ENCODE data around the gene SPATA3. TPM values are rescaled to one million over a fixed set of nuclear protein-coding genes. Genes with fewer than 3 reads are reported as not detected.
A peak's percentile ranks its signal among the peaks of the same experiment; 100 is the strongest.
"Not testable (repeated sequence)": the region's sequence is repeated elsewhere in the genome, so short reads cannot be mapped to it uniquely, and the experiment has no call there.

Gene SPATA3
- total RNA-seq, 1 experiment from 2014 or later = not detected

DNA sequence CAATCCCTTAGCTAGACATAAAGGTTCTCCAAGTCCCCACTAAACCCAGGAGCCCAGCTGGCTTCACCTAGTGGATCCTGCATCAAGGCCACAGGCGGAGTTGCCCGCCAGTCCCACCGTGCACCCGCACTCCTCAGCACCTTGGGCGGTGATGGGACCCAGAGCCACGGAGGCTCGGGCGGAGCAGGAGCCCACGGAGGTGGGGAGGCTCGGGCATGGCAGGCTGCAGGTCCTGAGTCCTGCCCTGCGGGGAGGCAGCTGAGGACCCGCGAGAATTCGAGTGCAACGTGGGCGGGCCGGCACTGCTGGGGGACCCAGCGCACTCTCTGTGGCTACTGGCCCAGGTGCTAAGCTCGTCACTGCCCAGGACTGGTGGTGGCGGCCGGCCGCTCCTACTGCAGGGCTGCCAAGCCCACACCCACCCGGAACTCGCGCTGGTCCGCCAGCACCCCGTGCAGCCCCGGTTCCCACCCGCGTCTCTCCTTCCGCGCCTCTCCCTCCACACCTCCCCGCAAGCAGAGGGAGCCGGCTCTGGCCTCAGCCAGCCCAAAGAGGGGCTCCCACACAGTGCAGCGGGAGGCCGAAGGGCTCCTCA lies 31.7 kb upstream of the SPATA3 start:
- no peak for DNase-seq (ENCODE audit: low read depth)
- in situ Hi-C loops (cut with HindIII; ENCODE audit: low pct_unique_long_range_greater_than_20kb, low sequenced_read_pairs) = no loop called here

DNA sequence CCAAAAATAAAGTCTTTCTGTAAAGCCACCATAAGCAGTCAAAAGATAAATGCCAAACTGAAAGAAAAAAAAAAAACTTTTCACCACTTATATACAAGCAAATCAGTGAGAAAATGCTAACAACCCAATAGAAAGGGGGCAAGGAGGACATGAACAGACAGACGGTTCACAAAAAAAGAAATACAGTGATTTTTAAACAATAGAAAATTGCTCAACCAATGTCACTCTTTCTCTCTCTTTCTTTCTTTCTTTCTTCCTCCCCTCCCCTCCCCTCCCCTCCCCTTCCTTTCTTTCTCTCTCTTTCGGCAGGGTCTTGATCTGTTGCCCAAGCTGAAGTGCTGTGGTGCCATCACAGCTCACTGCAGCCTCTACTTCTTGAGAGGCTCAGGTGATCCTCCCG lies 28.8 kb upstream of the SPATA3 start:
- DNase-seq (ENCODE audit: low read depth) = no peak
- in situ Hi-C loops (cut with HindIII; ENCODE audit: low pct_unique_long_range_greater_than_20kb, low sequenced_read_pairs) = no loop called here

DNA sequence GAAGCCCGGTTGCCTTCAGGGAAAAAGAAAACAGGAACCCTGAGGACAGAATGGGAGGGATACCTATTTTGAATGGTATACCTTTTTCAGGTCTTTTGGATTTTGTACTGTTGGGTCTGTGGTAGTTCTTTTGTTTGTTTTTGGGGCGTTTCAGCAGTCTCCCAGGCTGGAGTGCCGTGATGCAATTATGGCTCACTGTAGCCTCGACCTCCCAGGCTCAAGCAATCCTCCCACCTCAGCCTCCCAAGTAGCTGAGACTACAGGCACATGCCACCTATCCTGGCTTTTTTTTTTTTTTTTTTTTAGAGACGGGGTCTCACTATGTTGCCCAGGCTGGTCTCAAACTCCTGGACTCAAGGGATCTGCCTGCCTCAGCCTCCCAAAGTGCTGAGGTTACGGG lies 27.6 kb upstream of the SPATA3 start:
- DNase-seq (ENCODE audit: low read depth); in situ Hi-C loops (cut with HindIII; ENCODE audit: low pct_unique_long_range_greater_than_20kb, low sequenced_read_pairs): not testable (repeated sequence)

DNA sequence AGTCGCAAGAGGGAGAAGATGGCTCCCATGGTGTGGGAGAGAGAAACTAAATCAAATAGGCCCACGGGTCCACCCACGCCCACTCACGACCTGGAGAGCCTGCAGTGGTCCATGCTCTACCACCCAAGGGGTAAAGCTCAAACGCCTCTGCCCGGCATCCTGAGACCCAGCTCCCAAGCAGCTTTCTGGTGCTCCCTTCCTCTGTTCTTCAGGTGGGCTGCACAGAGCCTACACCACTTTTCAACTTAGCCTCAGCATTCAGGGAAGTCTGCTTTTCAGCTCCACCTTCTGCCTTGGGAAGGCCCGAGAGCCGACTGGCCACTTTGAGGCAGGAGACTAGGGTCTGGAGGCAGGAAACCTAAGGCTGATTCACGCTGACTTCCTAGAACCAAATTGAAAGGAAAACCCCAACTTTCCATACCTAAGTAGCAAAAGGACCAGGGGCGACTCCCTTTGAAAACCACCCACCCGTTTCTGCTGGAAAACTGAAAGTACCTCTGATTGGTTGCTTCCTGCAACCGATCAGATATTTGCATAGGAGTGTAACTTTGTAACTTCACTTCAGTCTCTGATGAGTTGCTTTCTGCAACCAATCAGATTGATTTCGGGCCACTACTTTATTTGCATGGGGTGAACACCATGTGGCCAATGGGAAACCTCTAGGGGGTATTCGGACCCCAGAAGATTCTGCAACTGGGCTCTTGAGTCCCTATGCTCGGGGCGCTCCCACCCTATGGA lies 26.8 kb upstream of the SPATA3 start:
- peak; percentile 69 for DNase-seq (ENCODE audit: low read depth)
- in situ Hi-C loops (cut with HindIII; ENCODE audit: low pct_unique_long_range_greater_than_20kb, low sequenced_read_pairs) = no loop called here

DNA sequence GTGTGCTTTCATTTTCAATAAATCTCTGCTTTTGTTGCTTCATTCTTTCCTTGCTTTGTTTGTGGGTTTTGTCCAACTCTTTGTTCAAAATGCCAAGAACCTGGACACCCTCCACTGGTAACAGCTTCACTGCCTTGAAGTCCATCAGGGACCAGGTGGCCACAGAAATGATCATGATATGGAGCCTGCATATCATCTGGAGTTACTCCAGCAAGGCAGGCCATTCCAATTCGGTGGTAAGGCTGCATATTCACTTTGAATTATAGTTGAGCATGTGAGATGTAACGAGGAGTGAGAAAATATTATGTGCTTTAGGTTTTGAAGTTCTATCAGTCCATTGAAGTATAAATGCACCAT lies 26.3 kb upstream of the SPATA3 start:
- DNase-seq (ENCODE audit: low read depth) = no peak
- in situ Hi-C loops (cut with HindIII; ENCODE audit: low pct_unique_long_range_greater_than_20kb, low sequenced_read_pairs) = no loop called here

DNA sequence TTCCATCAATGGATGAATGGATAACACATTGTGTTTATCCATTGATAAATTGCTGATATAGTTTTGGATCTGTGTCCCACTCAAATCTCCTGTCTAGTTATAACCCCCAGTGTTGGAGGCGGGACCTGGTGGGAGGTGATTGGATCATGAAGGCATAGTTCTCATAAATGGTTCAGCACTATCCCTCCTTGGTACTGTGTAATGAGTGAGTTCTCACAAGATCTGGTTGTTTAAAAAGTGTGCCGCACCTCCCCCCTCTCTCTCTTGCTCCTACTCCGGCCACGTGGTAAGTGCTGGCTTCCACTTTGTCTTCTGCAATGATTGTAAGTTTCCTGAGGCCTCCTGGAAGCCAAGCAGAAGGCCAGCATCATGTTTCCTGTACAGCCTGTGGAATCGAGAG lies 23.9 kb upstream of the SPATA3 start:
- in situ Hi-C loops (cut with HindIII; ENCODE audit: low pct_unique_long_range_greater_than_20kb, low sequenced_read_pairs) = no loop called here
- DNase-seq (ENCODE audit: low read depth) = no peak

DNA sequence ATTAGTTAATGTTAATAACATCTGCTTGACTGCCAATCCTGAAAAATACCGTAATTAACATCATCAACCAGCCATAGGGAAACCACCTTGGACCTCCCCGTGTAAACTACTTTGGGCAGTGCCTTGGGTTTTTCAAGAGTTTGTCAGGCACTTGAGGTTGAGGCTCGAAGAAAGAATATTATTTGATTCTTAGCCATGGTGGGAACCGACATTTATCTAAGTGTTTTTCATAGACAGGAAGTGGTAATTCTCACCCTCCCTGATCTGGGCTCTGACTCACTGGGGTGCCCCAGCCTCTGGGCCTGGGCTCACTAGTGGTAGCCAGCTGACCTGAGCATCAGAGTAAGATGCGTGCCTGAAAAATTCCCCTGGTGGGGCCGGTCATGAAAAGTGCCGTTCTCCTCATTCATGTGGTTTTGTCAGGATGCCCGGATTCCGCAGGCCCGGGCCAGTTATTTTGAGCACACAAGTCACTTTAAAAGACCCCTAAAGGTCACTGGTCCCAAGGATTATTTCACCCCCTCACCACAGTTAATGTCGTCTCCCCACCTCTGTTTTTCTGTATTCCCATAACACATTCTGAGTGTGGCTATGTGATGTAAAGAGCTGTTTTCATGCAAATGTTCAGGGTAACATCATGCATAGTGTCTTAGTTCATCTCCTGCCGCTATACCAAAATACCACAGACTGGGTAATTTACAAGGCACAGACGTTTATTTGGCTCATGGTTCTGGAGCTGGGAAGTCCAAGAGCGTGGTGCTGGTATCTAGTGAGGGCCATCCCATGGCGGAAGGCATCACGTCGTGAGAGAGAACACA lies 21.6 kb upstream of the SPATA3 start:
- in situ Hi-C loops (cut with HindIII; ENCODE audit: low pct_unique_long_range_greater_than_20kb, low sequenced_read_pairs) = no loop called here
- no peak for DNase-seq (ENCODE audit: low read depth)

DNA sequence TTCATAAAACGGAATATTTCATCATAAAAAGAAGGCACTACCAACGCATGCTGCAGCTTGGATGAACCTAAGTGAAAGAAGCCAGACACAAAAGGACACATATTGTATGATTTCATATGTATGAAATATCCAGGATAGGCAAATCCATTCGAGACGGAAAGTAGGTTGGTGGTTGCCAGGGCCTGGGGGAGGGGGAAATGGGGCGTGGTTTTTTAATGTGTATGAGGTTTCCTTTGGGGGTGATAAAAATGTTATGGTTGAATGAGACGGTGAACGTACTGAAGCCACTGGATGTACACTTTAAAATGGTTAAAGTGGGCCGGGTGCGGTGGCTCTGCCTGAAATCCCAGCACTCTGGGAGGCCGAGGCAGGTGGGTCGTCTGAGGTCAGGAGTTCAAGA lies 20.0 kb upstream of the SPATA3 start:
- no peak for DNase-seq (ENCODE audit: low read depth)
- in situ Hi-C loops (cut with HindIII; ENCODE audit: low pct_unique_long_range_greater_than_20kb, low sequenced_read_pairs) = no loop called here

DNA sequence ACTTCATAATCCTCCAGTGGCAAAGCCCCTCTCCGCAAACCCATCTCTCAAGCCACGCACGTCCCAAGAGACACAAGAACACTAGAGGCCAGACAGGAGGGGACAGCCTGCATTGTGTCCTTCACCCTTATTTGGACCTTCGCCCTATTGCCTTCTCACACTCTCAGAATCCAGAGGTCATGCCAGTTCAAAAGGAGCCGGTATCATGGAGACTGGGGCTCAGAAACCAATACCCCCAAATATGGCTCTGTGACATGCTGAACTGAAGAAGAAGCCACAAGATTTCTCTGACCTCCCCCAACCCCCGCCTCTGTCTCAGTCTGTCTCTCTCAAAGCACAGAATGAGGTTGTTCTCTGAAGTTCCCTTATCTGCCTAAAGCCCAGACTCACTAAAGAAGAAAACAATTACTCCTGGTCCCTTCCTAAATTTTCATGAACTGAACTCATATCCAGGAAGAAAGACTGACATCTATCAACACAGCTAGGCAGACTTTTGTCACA lies 19.2 kb upstream of the SPATA3 start:
- DNase-seq (ENCODE audit: low read depth) = no peak
- in situ Hi-C loops (cut with HindIII; ENCODE audit: low pct_unique_long_range_greater_than_20kb, low sequenced_read_pairs) = no loop called here

DNA sequence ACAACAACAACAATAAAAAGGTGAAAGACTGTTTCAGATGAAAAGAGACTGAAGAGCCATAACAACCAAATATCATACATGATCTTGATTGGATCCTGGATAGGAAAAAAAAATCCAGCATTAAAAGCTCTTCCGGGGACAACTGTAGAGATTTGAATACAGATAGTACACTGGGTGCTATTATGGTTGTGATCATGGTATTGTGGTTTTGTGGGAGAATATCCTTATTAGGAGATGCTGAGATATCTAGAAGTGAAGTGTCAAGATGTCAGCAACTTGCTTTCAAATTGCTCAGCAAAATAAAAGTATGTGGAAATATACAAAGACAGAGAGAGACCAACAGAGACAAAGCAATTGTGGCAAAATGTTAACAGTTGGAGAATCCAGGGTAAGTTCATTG lies 15.5 kb upstream of the SPATA3 start:
- in situ Hi-C loops (cut with HindIII; ENCODE audit: low pct_unique_long_range_greater_than_20kb, low sequenced_read_pairs) = no loop called here
- DNase-seq (ENCODE audit: low read depth) = no peak

DNA sequence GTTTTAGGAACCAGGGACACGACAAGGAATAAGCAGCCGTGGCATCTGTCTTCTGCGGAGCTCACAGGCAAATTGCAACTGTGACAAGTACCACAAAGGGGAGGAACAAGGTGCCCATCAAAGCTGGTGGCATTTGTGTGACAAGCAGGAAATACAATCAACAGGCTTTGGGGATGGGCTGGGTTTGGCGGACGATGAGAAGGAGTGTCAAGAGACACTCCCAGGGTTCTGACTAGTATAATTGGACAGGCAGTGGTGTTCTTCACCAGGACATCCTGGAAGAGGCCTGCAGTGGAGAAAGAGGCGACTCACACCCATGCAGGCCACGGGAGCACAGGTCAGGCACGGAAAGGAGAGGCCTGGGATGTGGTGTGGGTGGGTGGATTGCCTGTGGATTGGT lies 14.2 kb upstream of the SPATA3 start:
- no peak for DNase-seq (ENCODE audit: low read depth)
- in situ Hi-C loops (cut with HindIII; ENCODE audit: low pct_unique_long_range_greater_than_20kb, low sequenced_read_pairs) = no loop called here

DNA sequence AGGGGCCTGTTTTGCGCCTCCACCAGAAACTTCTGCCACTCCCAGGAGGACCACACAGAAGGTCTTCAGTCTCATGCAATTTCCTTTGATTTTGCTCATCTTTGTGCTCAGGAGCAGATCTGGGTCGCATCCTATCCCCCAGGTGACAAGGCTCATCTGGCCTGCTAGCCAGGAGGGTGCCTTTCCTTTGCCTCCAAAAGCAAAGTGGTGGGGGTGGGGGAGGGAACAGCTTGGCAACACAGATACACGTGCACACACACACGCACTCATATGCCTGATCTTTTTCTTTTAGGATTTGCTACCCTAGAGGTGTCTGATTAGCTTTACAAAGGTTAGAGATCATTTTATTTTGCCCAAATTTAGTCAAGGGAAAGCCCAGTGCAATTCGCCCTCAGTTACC lies 13.8 kb upstream of the SPATA3 start:
- in situ Hi-C loops (cut with HindIII; ENCODE audit: low pct_unique_long_range_greater_than_20kb, low sequenced_read_pairs) = no loop called here
- no peak for DNase-seq (ENCODE audit: low read depth)

DNA sequence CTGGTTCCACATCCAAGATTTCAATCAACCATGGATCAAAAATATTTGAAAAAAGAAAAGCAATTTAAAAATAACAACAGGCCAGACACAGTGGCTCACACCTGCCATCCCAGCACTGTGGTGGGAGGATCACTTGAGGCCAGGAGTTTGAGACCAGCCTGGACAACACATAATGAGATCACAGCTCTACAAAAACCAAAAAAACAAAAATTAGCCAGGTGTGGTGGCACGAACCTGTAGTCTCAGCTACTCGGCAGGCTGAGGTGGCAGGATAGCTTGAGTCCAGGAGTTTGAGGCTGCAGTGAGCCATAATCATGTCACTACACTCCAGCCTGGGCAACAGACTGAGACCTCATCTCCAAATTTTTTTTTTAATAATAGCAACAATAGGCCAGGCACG lies 13.4 kb upstream of the SPATA3 start:
- no peak for DNase-seq (ENCODE audit: low read depth)
- in situ Hi-C loops (cut with HindIII; ENCODE audit: low pct_unique_long_range_greater_than_20kb, low sequenced_read_pairs) = no loop called here

DNA sequence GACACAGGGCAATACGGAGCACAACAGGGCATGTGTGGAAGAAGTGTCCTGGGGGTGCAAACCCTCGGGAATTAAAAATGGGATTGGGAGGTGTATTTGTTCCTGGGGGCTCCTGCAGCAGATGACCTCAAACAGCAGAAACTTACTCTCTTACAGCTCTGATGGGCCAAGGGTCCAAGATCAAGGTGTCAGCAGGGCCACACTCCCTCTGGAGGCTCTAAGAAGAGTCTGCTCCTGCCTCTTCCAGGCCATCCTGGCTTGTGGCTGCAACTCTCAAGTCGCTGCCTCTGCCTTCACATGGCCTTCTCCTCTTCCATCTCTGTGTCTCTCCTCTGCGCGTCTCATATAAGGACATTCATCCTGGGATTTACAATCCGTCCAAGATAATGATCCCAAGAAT lies 12.4 kb upstream of the SPATA3 start:
- DNase-seq (ENCODE audit: low read depth) = no peak
- in situ Hi-C loops (cut with HindIII; ENCODE audit: low pct_unique_long_range_greater_than_20kb, low sequenced_read_pairs) = no loop called here

DNA sequence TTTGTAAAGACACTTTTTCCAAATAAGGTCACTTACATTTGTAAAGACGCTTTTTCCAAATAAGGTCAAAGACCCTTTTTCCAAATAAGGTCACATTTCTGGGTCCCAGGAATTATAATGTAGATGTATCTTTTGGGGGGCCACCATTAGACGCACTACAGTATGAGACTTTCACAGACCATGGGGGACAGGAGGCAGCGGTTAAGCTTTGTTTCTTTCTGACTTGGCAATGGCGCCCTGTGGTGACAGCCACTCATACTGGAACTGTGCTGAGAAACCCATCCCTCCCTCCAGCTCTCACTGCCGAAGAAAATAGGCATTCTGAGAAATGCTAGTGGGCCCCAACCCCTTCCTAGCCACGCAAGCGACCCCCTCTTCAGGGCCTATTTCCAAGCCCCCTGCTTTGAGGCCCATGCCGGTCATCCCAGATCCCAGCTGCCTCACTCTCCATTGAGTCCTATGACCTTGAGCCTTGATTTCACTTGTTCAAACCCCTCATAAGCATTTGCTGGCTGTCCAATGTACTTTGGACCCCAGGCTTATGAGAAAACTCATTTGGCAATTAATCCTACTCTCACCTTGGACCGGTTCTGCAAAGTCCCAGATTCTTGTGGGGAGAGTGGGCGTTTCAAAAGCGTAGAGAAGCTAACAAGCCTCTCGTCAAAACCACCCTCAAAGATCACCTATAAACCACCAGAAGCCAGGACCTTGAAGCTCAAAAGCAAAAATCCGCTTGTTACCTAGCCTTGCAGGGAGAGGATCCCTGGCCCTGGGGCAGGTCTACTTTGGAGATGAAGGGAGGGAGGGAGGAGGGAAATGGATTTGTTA lies 11.3 kb upstream of the SPATA3 start:
- in situ Hi-C loops (cut with HindIII; ENCODE audit: low pct_unique_long_range_greater_than_20kb, low sequenced_read_pairs) = no loop called here
- no peak for DNase-seq (ENCODE audit: low read depth)

DNA sequence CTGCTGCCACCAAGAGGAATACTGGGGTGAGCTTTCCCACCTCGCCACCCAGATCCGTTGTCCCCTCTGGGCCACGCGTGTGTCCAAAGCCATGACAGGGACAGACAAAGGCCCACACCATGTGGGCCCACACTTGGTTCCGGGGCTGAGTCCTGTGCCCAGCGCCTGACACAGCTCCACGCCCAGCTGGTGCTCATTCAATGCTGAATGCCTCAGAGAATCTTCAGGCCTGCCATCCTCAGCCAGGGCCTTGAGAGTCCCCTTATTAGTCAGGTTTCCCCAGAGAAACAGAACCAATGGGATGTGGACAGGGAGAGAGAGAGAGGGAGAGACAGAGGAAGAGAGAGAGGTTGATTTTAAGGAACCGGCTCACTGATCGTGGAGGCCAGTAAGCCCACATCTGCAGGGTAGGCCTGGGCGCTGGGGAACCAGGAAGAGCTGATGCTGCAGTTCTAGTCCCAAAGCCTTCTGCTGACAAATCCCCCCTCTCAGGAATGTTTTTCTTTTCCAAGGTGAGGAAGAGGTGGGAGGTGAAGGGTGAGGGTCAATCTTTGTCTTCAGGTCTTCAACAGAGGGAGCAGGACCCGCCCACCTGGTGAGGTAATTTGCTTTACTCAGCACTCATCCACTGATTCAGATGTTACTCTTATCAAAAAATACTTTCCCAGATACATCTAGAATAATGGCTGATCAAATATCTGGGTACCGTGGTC lies 10.2 kb upstream of the SPATA3 start:
- in situ Hi-C loops (cut with HindIII; ENCODE audit: low pct_unique_long_range_greater_than_20kb, low sequenced_read_pairs) = no loop called here
- no peak for DNase-seq (ENCODE audit: low read depth)

DNA sequence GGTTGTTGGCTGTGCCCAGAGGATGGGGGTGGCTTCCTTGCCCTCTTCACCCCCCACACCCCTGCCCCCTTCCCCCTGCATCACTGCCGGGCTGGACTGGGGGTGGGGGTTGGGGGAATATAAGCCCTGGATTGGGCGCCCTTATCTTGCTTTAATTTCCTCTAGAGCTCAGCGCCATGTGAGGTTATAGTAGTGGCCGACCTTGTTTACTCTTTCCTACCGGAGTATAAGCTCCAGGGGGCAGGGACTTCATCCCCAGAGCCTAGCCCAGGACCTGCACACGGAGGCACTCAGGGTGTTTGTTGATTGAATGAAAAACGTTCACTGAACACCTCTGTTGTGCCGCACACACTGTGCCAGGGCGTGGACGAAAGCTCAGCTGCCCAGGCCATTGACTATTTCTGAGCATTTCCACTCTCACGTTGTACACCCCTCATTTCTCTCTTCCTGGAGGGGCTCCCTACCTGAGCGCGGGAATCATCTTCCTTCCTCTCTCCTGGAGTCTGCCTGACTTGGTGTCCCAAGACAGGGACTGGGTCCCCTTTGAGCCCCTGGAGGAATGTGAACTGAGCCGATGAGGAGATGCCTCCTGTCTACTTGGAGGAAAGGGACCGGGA lies 9.3 kb upstream of the SPATA3 start:
- DNase-seq (ENCODE audit: low read depth) = no peak
- in situ Hi-C loops (cut with HindIII; ENCODE audit: low pct_unique_long_range_greater_than_20kb, low sequenced_read_pairs) = no loop called here

Data from Caki2 (cell line).